Tibial nerve (tissue), 4 donors: ENCODE measurements around the gene MAP4K1.

Source experiments
- EP300 ChIP-seq, 2 donors: sonication (generic); formaldehyde crosslinking; IDR thresholded peaks; one replicate each; pipeline ENCODE4 v1.6.1; 2017; ENCODE audit warnings: antibody characterized with exemption in 2 of 2, mild to moderate bottlenecking in 1 of 2
- POLR2A ChIP-seq, 2 donors: fragments of 450-650 bp; IDR thresholded peaks; one replicate each; pipeline ENCODE4 v1.6.1; 2017; ENCODE audit warnings: antibody characterized with exemption in 2 of 2, mild to moderate bottlenecking in 2 of 2, moderate library complexity in 2 of 2
- TF ChIP-seq, protein P1 (sequence below), 5 experiments: fragments of 200-600 bp in 3 of 5; fragments of 450-650 bp in 2 of 5; sonication (generic) in 3 of 5; IDR thresholded peaks; one replicate each; pipeline ENCODE4 v1.5.1; 2016 to 2019; ENCODE audit warnings: antibody characterized with exemption in 5 of 5, mild to moderate bottlenecking in 3 of 5, moderate library complexity in 2 of 5

DNA sequence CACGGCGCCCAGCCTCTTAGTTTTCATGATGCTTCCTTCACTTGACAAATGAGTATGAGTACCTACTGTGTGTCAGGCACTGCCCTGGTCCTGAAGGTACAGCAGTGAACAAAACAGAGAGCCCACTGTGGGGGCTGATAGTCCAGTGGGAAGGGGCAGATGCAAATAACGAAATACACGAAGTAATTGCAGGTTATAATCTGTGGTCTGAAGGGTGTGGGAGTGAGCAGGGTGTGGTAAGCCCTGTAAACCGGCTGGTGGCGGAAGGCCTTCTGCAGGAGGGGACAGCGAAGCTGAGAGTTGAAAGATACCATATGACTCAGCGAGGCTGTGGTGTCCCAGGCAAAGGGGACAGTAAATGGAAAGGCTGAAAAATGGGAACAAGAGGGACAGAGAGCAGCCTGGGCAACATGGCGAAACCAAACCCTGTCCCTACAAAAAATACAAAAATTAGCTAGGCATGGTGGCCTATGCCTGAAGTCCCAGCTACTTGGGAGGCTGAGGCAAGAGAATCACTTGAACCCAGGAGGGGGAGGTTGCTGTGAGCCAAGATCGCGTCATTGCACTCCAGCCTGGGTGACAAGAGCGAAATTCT, 60.5 kb downstream of the MAP4K1 start:
- TF ChIP-seq, protein P1, sequence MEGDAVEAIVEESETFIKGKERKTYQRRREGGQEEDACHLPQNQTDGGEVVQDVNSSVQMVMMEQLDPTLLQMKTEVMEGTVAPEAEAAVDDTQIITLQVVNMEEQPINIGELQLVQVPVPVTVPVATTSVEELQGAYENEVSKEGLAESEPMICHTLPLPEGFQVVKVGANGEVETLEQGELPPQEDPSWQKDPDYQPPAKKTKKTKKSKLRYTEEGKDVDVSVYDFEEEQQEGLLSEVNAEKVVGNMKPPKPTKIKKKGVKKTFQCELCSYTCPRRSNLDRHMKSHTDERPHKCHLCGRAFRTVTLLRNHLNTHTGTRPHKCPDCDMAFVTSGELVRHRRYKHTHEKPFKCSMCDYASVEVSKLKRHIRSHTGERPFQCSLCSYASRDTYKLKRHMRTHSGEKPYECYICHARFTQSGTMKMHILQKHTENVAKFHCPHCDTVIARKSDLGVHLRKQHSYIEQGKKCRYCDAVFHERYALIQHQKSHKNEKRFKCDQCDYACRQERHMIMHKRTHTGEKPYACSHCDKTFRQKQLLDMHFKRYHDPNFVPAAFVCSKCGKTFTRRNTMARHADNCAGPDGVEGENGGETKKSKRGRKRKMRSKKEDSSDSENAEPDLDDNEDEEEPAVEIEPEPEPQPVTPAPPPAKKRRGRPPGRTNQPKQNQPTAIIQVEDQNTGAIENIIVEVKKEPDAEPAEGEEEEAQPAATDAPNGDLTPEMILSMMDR (IDR thresholded peaks at IDR 0.05): no peak
- TF ChIP-seq POLR2A (IDR thresholded peaks at IDR 0.05) (no peak), EP300 (IDR thresholded peaks at IDR 0.05) (no peak)
